Ishikawa (cell line): ENCODE results near the gene ST3GAL5.

Source experiments
- EP300 ChIP-seq: IDR thresholded peaks from 2 replicates; pipeline ENCODE4 v1.6.1; 2012; ENCODE audit warnings: borderline replicate concordance
- RAD21 ChIP-seq: IDR thresholded peaks from 2 replicates; pipeline ENCODE4 v1.6.1; 2012; ENCODE audit warnings: low read depth
- TAF1 ChIP-seq: IDR thresholded peaks from 2 replicates; pipeline ENCODE4 v1.6.1; 2012; ENCODE audit warnings: low read depth, mild to moderate bottlenecking
- TEAD4 ChIP-seq: IDR thresholded peaks from 2 replicates; pipeline ENCODE4 v1.6.1; 2012
- YY1 ChIP-seq: IDR thresholded peaks from 2 replicates; pipeline ENCODE4 v1.6.1; 2012; ENCODE audit warnings: low read depth
- TF ChIP-seq, protein P1 (sequence below): IDR thresholded peaks from 2 replicates; pipeline ENCODE4 v1.6.1; 2012

DNA sequence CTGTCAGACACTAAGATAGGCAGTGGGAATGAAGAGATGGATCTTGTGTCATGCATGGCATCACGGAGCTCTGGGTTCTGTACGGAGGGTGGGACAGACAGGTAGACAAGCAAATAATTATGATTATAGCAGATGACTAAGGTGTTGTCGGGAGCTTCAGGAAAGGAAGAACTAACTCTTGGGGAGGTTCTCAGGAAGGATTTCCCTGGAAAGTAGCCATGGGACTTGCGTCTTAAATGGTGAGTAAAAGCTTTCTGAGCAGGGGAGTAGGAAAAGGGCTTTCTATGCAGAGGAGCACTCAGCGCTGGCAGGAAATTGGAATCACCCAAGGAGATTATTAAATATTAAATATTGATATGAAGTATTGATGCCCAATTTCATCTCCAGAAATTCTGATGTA lies 99.5 kb downstream of the ST3GAL5 start:
- TF ChIP-seq YY1 (no peak), TEAD4 (no peak), EP300 (no peak), RAD21 (no peak), TAF1 (no peak)
- TF ChIP-seq, protein P1, sequence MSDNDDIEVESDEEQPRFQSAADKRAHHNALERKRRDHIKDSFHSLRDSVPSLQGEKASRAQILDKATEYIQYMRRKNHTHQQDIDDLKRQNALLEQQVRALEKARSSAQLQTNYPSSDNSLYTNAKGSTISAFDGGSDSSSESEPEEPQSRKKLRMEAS = no peak
